H1 (cell line): ENCODE measurements around the gene NUBP2. TPM values are rescaled to one million over a fixed set of nuclear protein-coding genes. Genes with fewer than 3 reads are reported as not detected.

ENCODE experiments used
- CTCF ChIA-PET: fragments of 300-600 bp; sonication (Branson Sonifier 250); formaldehyde crosslinking; loops from one replicate; lab custom pipeline; 2021; ENCODE audit not compliant: partially characterized antibody; lab: Charles Lee
- POLR2A ChIA-PET: fragments of 300-600 bp; sonication (Branson Sonifier 250); formaldehyde crosslinking; loops from one replicate; lab custom pipeline; 2021; ENCODE audit warnings: inconsistent platforms; ENCODE audit not compliant: partially characterized antibody; lab: Charles Lee
- DNase-seq, 2 experiments: peaks; one replicate each; pipeline versions ENCODE4 v3.0.0 to v3.0.0-alpha.2; 2010 to 2022; ENCODE audit warnings: low spot score in 2 of 2, low read depth in 1 of 2, mixed read lengths in 1 of 2
- FAIRE-seq: peaks from 2 replicates; lab custom pipeline; 2011; peaks lifted over from hg19 to GRCh38; lab: Jason Lieb, UNC
- H2AFZ ChIP-seq: 2 replicates; pipeline ENCODE4 v1.8.1; 2012; ENCODE audit warnings: low read length, inconsistent platforms
- H2AK5ac ChIP-seq: 2 replicates; pipeline ENCODE4 v1.6.1; 2013; ENCODE audit warnings: low read depth, low read length
- H2BK120ac ChIP-seq: replicated peaks from 2 replicates; pipeline ENCODE3; 2013; ENCODE audit warnings: low read depth, low read length, inconsistent platforms
- H2BK12ac ChIP-seq: 2 replicates; pipeline ENCODE4 v1.6.1; 2013; ENCODE audit warnings: low read depth, low read length
- H2BK15ac ChIP-seq: 2 replicates; pipeline ENCODE4 v1.6.1; 2013; ENCODE audit warnings: low read length
- H2BK20ac ChIP-seq: 2 replicates; pipeline ENCODE4 v1.6.1; 2013; ENCODE audit warnings: low read length
- H2BK5ac ChIP-seq: 2 replicates; pipeline ENCODE4 v1.6.1; 2013; ENCODE audit warnings: low read depth, low read length
- H3K14ac ChIP-seq: 2 replicates; pipeline ENCODE4 v1.6.1; 2013; ENCODE audit warnings: inconsistent platforms; ENCODE audit not compliant: insufficient read length
- H3K18ac ChIP-seq: 2 replicates; pipeline ENCODE4 v1.6.1; 2013; ENCODE audit warnings: low read length; ENCODE audit errors: extremely low read depth
- H3K23ac ChIP-seq: 2 replicates; pipeline ENCODE4 v1.6.1; 2013; ENCODE audit warnings: inconsistent platforms; ENCODE audit not compliant: insufficient read length
- H3K23me2 ChIP-seq: 2 replicates; pipeline ENCODE4 v1.6.1; 2013; ENCODE audit warnings: low read depth, low read length
- H3K27ac ChIP-seq: 2 replicates; pipeline ENCODE4 v1.6.1; 2011; ENCODE audit warnings: low read depth, low read length, inconsistent platforms
- H3K27me3 ChIP-seq, 4 experiments: replicated peaks in 1 of 4; 1 replicate in 1 of 4; 2 replicates in 3 of 4; pipeline versions ENCODE4 v1.6.1 to v1.8.1; 2011 to 2013; ENCODE audit warnings: low read length in 3 of 4, mild to moderate bottlenecking in 3 of 4, inconsistent platforms in 2 of 4, mixed read lengths in 2 of 4, moderate library complexity in 1 of 4; ENCODE audit not compliant: control insufficient read depth in 3 of 4, insufficient read depth in 3 of 4; ENCODE audit errors: extremely low read depth in 1 of 4
- H3K36me3 ChIP-seq, 4 experiments: 2 replicates each; pipeline versions ENCODE4 v1.6.1 to v1.8.1; 2011 to 2013; ENCODE audit warnings: mild to moderate bottlenecking in 4 of 4, low read length in 3 of 4, moderate library complexity in 2 of 4, control low read depth in 1 of 4, inconsistent platforms in 1 of 4; ENCODE audit not compliant: insufficient read depth in 4 of 4, control insufficient read depth in 2 of 4
- H3K4ac ChIP-seq: replicated peaks from 2 replicates; pipeline ENCODE3; 2013; ENCODE audit warnings: low read length, low read depth, mixed read lengths, inconsistent platforms; ENCODE audit not compliant: insufficient read length
- H3K4me1 ChIP-seq, 4 experiments: replicated peaks in 1 of 4; 1 replicate in 1 of 4; 2 replicates in 3 of 4; pipeline versions ENCODE4 v1.6.1 to v1.8.1; 2011 to 2013; ENCODE audit warnings: low read length in 3 of 4, inconsistent platforms in 2 of 4, mixed read lengths in 1 of 4; ENCODE audit not compliant: insufficient read depth in 4 of 4, control insufficient read depth in 3 of 4
- H3K4me2 ChIP-seq, 2 experiments: 2 replicates each; pipeline versions ENCODE4 v1.6.1 to v1.8.1; 2011 to 2013; ENCODE audit warnings: low read depth in 2 of 2, low read length in 2 of 2, control low read depth in 1 of 2, inconsistent platforms in 1 of 2, mild to moderate bottlenecking in 1 of 2; ENCODE audit not compliant: insufficient read depth in 1 of 2
- H3K4me3 ChIP-seq, 4 experiments: fragments of 200-600, 300-600 bp in 1 of 4; sonication (generic), shearing (Covaris generic), sonication (Bioruptor Twin) in 1 of 4; 2 replicates each; pipeline versions ENCODE4 v1.5.1 to v1.8.1; 2011 to 2016; ENCODE audit warnings: low read length in 4 of 4, low read depth in 3 of 4, control low read depth in 2 of 4, inconsistent platforms in 2 of 4, mild to moderate bottlenecking in 2 of 4, mixed read lengths in 1 of 4, moderate library complexity in 1 of 4; ENCODE audit not compliant: insufficient read depth in 2 of 4; ENCODE audit errors: extremely low read depth in 1 of 4
- H3K56ac ChIP-seq: replicated peaks from 2 replicates; pipeline ENCODE3; 2013; ENCODE audit warnings: low read depth, mild to moderate bottlenecking, mixed read lengths, low read length, inconsistent platforms; ENCODE audit not compliant: insufficient read length
- H3K79me1 ChIP-seq: 2 replicates; pipeline ENCODE4 v1.6.1; 2013; ENCODE audit warnings: low read depth, low read length, control low read depth
- H3K79me2 ChIP-seq, 2 experiments: 2 replicates each; pipeline versions ENCODE4 v1.6.1 to v1.8.1; 2012 to 2013; ENCODE audit warnings: low read length in 2 of 2, mild to moderate bottlenecking in 2 of 2, inconsistent platforms in 1 of 2; ENCODE audit not compliant: insufficient read depth in 2 of 2, control insufficient read depth in 1 of 2
- H3K9ac ChIP-seq, 4 experiments: replicated peaks in 1 of 4; 1 replicate in 1 of 4; 2 replicates in 3 of 4; pipeline versions ENCODE4 v1.6.1 to v1.8.1; 2011 to 2013; ENCODE audit warnings: low read depth in 3 of 4, low read length in 3 of 4, control low read depth in 2 of 4, mild to moderate bottlenecking in 2 of 4, moderate library complexity in 2 of 4, inconsistent platforms in 1 of 4; ENCODE audit errors: extremely low read depth in 1 of 4
- H3K9me3 ChIP-seq, 2 experiments: 2 replicates each; pipeline versions ENCODE4 v1.6.1 to v1.8.1; 2012 to 2013; ENCODE audit warnings: mild to moderate bottlenecking in 2 of 2, moderate library complexity in 2 of 2, control low read depth in 1 of 2, inconsistent platforms in 1 of 2, low read depth in 1 of 2, low read length in 1 of 2, mixed read lengths in 1 of 2; ENCODE audit not compliant: insufficient read depth in 2 of 2
- H4K20me1 ChIP-seq, 2 experiments: replicated peaks in 1 of 2; 2 replicates each; pipeline versions ENCODE3 to v1.8.1; 2011 to 2013; ENCODE audit warnings: inconsistent platforms in 2 of 2, low read length in 2 of 2, mild to moderate bottlenecking in 1 of 2; ENCODE audit not compliant: insufficient read depth in 2 of 2, control insufficient read depth in 1 of 2
- H4K5ac ChIP-seq: 2 replicates; pipeline ENCODE4 v1.6.1; 2013; ENCODE audit warnings: low read length, low read depth, mixed read lengths, inconsistent platforms; ENCODE audit not compliant: insufficient read length
- H4K8ac ChIP-seq: 2 replicates; pipeline ENCODE4 v1.8.0; 2013; ENCODE audit warnings: mild to moderate bottlenecking, moderate library complexity, low read length, inconsistent platforms; ENCODE audit not compliant: insufficient read depth; ENCODE audit errors: extremely low read depth
- H4K91ac ChIP-seq: replicated peaks from 2 replicates; pipeline ENCODE3; 2013; ENCODE audit warnings: low read length, mixed read lengths, inconsistent platforms; ENCODE audit not compliant: insufficient read length
- BACH1 ChIP-seq: IDR thresholded peaks from 2 replicates; pipeline ENCODE4 v1.6.1; 2012; ENCODE audit warnings: low read length, improper control_type of control experiment
- CHD2 ChIP-seq: IDR thresholded peaks from 2 replicates; pipeline ENCODE4 v1.6.1; 2012; ENCODE audit warnings: low read length, improper control_type of control experiment
- GTF2F1 ChIP-seq: IDR thresholded peaks from 2 replicates; pipeline ENCODE4 v1.6.1; 2012; ENCODE audit warnings: low read depth, low read length, improper control_type of control experiment, borderline replicate concordance
- NRF1 ChIP-seq: IDR thresholded peaks from 2 replicates; pipeline ENCODE4 v1.6.1; 2011; ENCODE audit warnings: mild to moderate bottlenecking, low read depth, low read length, improper control_type of control experiment
- RFX5 ChIP-seq: IDR thresholded peaks from 2 replicates; pipeline ENCODE4 v1.6.1; 2011; ENCODE audit warnings: low read depth, low read length, improper control_type of control experiment, borderline replicate concordance
- RNF2 ChIP-seq: fragments of 200-900, 300-1000 bp; sonication (generic); IDR thresholded peaks from 2 replicates; pipeline ENCODE4 v1.7.1; 2016; ENCODE audit warnings: borderline replicate concordance, low read depth, mild to moderate bottlenecking, antibody characterized with exemption, low read length; ENCODE audit not compliant: poor library complexity, severe bottlenecking; ENCODE audit errors: missing control alignments
- SAP30 ChIP-seq: fragments of 300-600 bp; sonication (generic); IDR thresholded peaks from 2 replicates; pipeline ENCODE4 v1.7.1; 2012; ENCODE audit warnings: low read length, moderate library complexity, mild to moderate bottlenecking, inconsistent platforms; ENCODE audit not compliant: insufficient read depth, insufficient replicate concordance
- WGBS, 2 experiments: shearing (Covaris generic) in 1 of 2; methylation state at CpG; one replicate each; pipeline versions ENCODE4 v1.1.6 to v1.1.7; 2013 to 2015; ENCODE audit warnings: low lambda C conversion rate in 2 of 2, mixed read lengths in 2 of 2, inconsistent platforms in 1 of 2, low coverage in 1 of 2, missing lambda C conversion rate in 1 of 2; ENCODE audit not compliant: insufficient replicate concordance in 2 of 2, insufficient coverage in 1 of 2, insufficient read length in 1 of 2; ENCODE audit errors: extremely low coverage in 1 of 2, missing lambda C conversion rate in 1 of 2; 5-methylcytosine and 5-hydroxymethylcytosine counted together
- polyA plus RNA-seq, 7 experiments: library from polyadenylated mRNA; depleted of rRNA in 3 of 7; stranded (reverse) in 5 of 7; unstranded in 2 of 7; fragments of >200 nt in 5 of 7; fragments of 200-250 nt in 2 of 7; gene quantifications; 1 replicate in 5 of 7; 2 replicates in 1 of 7; 4 replicates in 1 of 7; pipeline versions ENCODE4 v1.2.1 to v1.2.3, GENCODE V29; 2011 to 2013; ENCODE audit warnings: missing spikeins in 2 of 7, mixed read lengths in 2 of 7
- total RNA-seq: library from RNA; stranded (reverse); fragmentation: NEBNext Ultra II Directional; extraction: Animal tissue kit (Norgen Biotek cat#: 25700); gene quantifications from 2 replicates; pipeline ENCODE4 v1.2.1, GENCODE V29; 2021
- TF ChIP-seq, protein P1 (sequence below): IDR thresholded peaks from 2 replicates; pipeline ENCODE4 v1.6.1; 2012; ENCODE audit warnings: inconsistent platforms
- TF ChIP-seq, protein P2 (sequence below): IDR thresholded peaks from 2 replicates; pipeline ENCODE4 v1.6.1; 2012; ENCODE audit warnings: inconsistent platforms

Gene NUBP2
- total and polyA plus RNA-seq, 2 of the 8 experiments (the other 6 are each of a cell fraction or from before 2014, with no cell fraction given), result 70.3 to 96.9 TPM

DNA sequence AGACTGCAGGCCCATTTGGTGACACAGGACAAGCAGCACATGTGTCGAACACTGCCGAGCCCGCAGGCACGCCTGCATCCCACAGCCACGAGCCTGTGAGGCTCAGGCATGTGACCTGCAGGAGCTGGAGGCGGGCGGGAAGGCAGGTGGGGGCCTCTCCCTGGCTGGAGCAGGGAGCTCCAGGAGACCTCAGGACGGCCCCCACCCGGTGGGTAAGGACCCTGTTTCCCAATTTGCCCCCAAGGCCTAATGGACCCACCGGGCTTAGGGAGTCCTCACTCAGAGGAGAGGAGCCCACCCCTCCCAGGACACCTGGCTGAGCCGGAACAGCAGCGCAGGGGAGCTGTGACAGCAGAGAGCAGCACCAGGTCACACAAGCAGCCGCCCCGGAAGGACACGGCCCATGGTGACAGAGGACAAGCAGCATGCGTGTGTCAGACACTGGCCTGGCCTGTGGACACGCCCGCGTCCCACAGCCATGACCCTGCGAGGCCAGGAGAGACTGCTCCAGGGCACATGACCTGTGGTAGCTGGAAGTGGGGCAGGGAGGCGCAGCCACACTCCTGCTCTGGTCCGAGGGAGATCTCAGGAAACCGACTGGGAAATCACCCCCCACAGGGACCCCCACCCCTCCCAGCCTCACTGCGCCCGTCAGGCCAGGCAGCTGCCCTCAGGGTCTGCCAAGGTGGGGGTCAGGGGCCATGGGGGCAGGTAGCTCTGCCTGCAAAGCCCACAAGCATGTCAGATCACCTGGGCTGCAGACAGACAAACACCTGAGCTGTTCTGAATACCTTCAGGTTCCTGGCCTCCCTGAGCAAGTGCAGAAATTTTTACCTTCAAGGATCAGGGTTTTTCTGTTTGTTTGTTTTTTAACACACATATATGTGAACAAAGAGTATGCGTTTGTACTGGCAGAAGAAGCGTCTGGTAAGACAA is 2.8 kb upstream of the NUBP2 start:
- WGBS, 2 experiments, result 92% methylated on average over 23 of the region's 27 CpGs; no CpG with 5 or more reads in 1 of the 2 experiments
- Histone ChIP-seq H3K4me2 (no peak overlapping the region), H3K27me3 (no peaks in the 10 kb centered on the region), H2BK15ac (no peak overlapping the region), H3K18ac (no peak overlapping the region), H3K4me1 (peaks cover 0 to 7% (median 4%) of the 10 kb centered on the region in 4 experiments; a peak in 5 of 7 replicates), H2AK5ac (no peak overlapping the region), H3K9me3 (no peaks in the 10 kb centered on the region), H3K14ac (no peak overlapping the region), H3K27ac (no peak overlapping the region), H2BK20ac (no peak overlapping the region), H3K36me3 (peaks cover 0 to 22% (median 9%) of the 10 kb centered on the region in 4 experiments; a peak in 5 of 8 replicates), H3K23ac (no peak overlapping the region), H2BK5ac (no peak overlapping the region), H2AFZ (no peak overlapping the region), H3K79me2 (peaks cover 0 to 16% of the 10 kb centered on the region in 2 experiments; a peak in 2 of 4 replicates), H3K23me2 (peaks cover 3% of the 10 kb centered on the region; the same call in 1 of the 2 replicates), H2BK12ac (no peak overlapping the region), H3K4ac (no peak overlapping the region), H2BK120ac (no peak overlapping the region), H4K20me1 (peaks cover 5 to 29% of the 10 kb centered on the region in 2 experiments), H3K79me1 (peaks cover 9% of the 10 kb centered on the region), H4K91ac (no peak overlapping the region), H3K9ac (no peak overlapping the region), H3K4me3 (no peak overlapping the region), H4K8ac (no peak overlapping the region), H4K5ac (no peak overlapping the region), H3K56ac (no peak overlapping the region)
- no peak for DNase-seq
- POLR2A ChIA-PET, result interaction anchor here (0.5 to 12.0 kb wide), 11 partner anchors 9 to 512 kb away, joined by 3 to 246 read pairs (median 5); partner anchors contain the start of genes EME2, IGFALS, JPT2 and MRPS34
- CTCF ChIA-PET, result interaction anchor here (0.8 to 1.2 kb wide), 2 partner anchors 43 to 105 kb away, joined by 3 read pairs; no protein-coding TSS in a partner anchor
- FAIRE-seq, result no peak
- TF ChIP-seq GTF2F1 (no peak), RFX5 (no peak), BACH1 (no peak), CHD2 (no peak), RNF2 (no peak), SAP30 (no peak), NRF1 (no peak)
- TF ChIP-seq, protein P1, sequence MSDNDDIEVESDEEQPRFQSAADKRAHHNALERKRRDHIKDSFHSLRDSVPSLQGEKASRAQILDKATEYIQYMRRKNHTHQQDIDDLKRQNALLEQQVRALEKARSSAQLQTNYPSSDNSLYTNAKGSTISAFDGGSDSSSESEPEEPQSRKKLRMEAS, result no peak
- TF ChIP-seq, protein P2, sequence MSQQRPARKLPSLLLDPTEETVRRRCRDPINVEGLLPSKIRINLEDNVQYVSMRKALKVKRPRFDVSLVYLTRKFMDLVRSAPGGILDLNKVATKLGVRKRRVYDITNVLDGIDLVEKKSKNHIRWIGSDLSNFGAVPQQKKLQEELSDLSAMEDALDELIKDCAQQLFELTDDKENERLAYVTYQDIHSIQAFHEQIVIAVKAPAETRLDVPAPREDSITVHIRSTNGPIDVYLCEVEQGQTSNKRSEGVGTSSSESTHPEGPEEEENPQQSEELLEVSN, result no peak
